ENCODE measurements around the gene GRIA4.

GRCh38 chr11:105821372-105821771 is 211.5 kb downstream of the GRIA4 start:
- TF ChIP-seq CTCF (CRISPR knock-in tag; IDR thresholded peaks at IDR 0.05) (no peak), TAF1 (CRISPR knock-in tag; IDR thresholded peaks at IDR 0.05) (no peak), JUNB (CRISPR knock-in tag; IDR thresholded peaks at IDR 0.05; ENCODE audit: borderline replicate concordance) (no peak), ZKSCAN1 (IDR thresholded peaks at IDR 0.05; ENCODE audit: low read length) (no peak), ZNF562 (CRISPR knock-in tag; IDR thresholded peaks at IDR 0.05; ENCODE audit: borderline replicate concordance) (no peak)
